SK-N-MC (cell line): ENCODE data around the gene TEX38.

Source experiments
- DNase-seq: peaks from one replicate; pipeline ENCODE4 v3.0.0-alpha.2; 2011; ENCODE audit warnings: low read depth, low spot score
- H3K27ac ChIP-seq: fragments of 200-600 bp; sonication (generic); 2 replicates; pipeline ENCODE4 v1.5.1; 2016; ENCODE audit warnings: mixed run types
- H3K36me3 ChIP-seq: fragments of 200-600 bp; sonication (generic); 2 replicates; pipeline ENCODE4 v1.6.1; 2017; ENCODE audit warnings: antibody characterized with exemption, low read length, mixed read lengths; ENCODE audit not compliant: insufficient read depth
- H3K4me3 ChIP-seq: fragments of 200-600 bp; sonication (generic); 2 replicates; pipeline ENCODE4 v1.5.1; 2016
- H3K9ac ChIP-seq: fragments of 200-600 bp; sonication (generic); 2 replicates; pipeline ENCODE4 v1.8.0; 2017; ENCODE audit warnings: mixed run types, mixed read lengths; ENCODE audit not compliant: insufficient read length
- H3K9me3 ChIP-seq: fragments of 200-600 bp; sonication (generic); 2 replicates; pipeline ENCODE4 v1.6.1; 2017; ENCODE audit warnings: low read depth, mild to moderate bottlenecking, antibody characterized with exemption, low read length, moderate library complexity, mixed read lengths
- EZH2 ChIP-seq: fragments of 200-600 bp; sonication (generic); IDR thresholded peaks from one replicate; pipeline ENCODE4 v1.6.1; 2017; ENCODE audit warnings: antibody characterized with exemption
- FOXP2 ChIP-seq: optimal IDR thresholded peaks from 2 replicates; pipeline ENCODE3; 2011; ENCODE audit warnings: mild to moderate bottlenecking, moderate library complexity; ENCODE audit not compliant: insufficient read depth; ENCODE audit errors: extremely low read length, control extremely low read depth
- POLR2AphosphoS5 ChIP-seq: IDR thresholded peaks from 2 replicates; pipeline ENCODE4 v1.6.1; 2012; ENCODE audit warnings: mild to moderate bottlenecking, low read depth, low read length, borderline replicate concordance

Gene TEX38

DNA sequence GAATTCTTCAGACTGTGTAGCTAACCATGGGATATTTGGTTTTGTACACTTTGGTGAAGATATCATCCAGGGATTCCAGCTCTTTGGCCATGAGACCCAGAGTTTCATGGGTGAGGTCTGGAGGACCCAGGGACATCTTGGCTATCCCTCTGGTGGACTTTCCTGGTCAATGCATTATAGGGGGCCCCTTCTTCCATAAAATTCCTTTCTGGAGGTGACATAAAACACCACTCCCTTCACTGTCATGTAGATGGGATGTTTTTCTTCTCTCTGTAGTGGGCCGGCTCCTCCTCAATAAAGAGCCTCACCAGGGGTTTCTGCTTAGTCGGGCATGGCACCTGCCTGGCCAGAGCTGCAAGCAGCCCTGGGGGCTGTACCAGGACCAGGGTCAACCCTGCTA is 5.7 kb upstream of the TEX38 start:
- H3K36me3 ChIP-seq = peaks cover 22% of the 10 kb centered on the region
- H3K9me3 ChIP-seq = no peaks in the 10 kb centered on the region
- TF ChIP-seq POLR2AphosphoS5 (no peak), EZH2 (no peak), FOXP2 (no peak)
- no peak overlapping the region for H3K9ac ChIP-seq
- no peak overlapping the region for H3K27ac ChIP-seq
- no peak overlapping the region for H3K4me3 ChIP-seq
- DNase-seq = no peak

- Histone ChIP-seq H3K9ac (peak within 1 kb of the TSS; percentile 93), H3K9me3 (no peaks in the 10 kb centered on the region), H3K36me3 (peaks cover 22% of the 10 kb centered on the region), H3K27ac (no peak within 1 kb of the TSS), H3K4me3 (peak within 1 kb of the TSS; percentile 91)
- TF ChIP-seq POLR2AphosphoS5 (no peak; the same call in 1 of the 2 replicates), FOXP2 (no peak), EZH2 (no peak)
- no peak for DNase-seq
Measured at GRCh38 chr1:46667782-46668760, 3.6 kb upstream of the TEX38 start, which contains the start of gene ATPAF1. Gene ATPAF1, minus strand, starts transcription at chr1:46668364. Its CDS starts 42 bp downstream, at chr1:46668322.

DNA sequence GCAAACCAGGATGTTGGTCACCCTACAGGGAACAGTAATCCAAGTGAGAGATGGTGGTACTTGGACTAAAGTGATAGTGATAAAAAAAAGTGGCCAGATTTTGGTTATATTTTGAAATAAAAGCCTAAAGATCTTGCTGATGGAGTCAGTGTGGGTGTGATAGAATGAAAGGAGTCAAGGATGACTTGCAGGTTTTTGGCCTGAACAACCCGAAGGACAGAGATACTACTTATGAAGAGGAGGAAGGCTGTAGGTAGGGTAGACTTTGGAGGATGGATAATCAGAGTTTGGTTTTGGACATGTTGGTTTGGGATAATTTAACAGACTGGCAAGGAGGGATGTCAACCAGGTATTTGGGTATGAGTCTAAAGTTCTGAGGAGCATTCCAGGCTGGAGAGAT is 1.5 kb upstream of the TEX38 start:
- DNase-seq = no peak
- Histone ChIP-seq H3K9ac (no peak overlapping the region), H3K9me3 (no peaks in the 10 kb centered on the region), H3K27ac (no peak overlapping the region), H3K4me3 (no peak overlapping the region), H3K36me3 (peaks cover 4% of the 10 kb centered on the region)
- no peak for TF ChIP-seq EZH2

- no peak overlapping the region for H3K4me3 ChIP-seq
- H3K9ac ChIP-seq = no peak overlapping the region
- peaks cover 13% of the 10 kb centered on the region for H3K36me3 ChIP-seq
- no peaks in the 10 kb centered on the region for H3K9me3 ChIP-seq
- TF ChIP-seq EZH2 (no peak), POLR2AphosphoS5 (no peak), FOXP2 (no peak)
- H3K27ac ChIP-seq = no peak overlapping the region
- no peak for DNase-seq
Measured at GRCh38 chr1:46672696-46673095, 1.0 kb downstream of the TEX38 start.

- DNase-seq = no peak
- H3K9ac ChIP-seq = no peak overlapping the region
Measured at GRCh38 chr1:46673749-46674182, 2.1 kb downstream of the TEX38 start.

DNA sequence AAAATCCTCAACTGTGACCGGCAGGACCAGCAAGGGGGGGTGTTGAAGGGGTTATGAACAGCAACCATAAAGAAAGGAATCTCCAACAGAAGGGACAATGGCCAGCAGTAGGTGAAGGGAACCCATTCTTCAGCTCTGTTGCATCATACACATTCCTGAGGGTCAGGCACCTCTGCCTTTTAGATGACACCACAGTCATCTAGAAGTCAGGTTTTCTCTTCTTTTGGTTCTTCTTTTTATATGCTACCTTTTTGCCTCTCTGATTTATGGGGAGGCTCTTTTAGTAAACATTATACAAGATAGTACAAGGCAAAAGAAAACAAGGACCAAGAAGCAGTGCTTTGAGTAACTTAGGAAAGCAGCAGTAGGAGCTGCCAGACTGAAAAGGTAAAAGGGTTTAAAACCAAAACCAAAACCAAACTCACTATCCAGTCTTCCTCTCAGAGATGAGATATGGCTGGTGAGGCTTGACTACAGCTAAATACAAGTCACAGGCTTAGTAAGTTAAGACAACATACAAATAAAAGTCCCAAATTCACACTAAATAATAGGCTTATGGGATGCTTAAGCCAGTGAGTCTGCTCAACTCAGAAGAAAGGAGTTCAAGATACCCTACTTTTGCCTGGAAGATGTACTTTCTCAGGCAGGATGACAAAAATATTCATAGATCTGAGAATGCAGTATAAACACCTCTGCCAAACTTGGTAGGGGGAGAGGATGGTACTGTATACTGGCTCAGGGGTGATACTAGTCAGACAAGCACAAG is 4.1 kb downstream of the TEX38 start:
- DNase-seq = no peak
- H3K4me3 ChIP-seq = no peak overlapping the region

More at GRCh38 chr1:46673749-46674182, 2.1 kb downstream of the TEX38 start:
- Histone ChIP-seq H3K27ac (no peak overlapping the region), H3K36me3 (peaks cover 17% of the 10 kb centered on the region), H3K9me3 (no peaks in the 10 kb centered on the region), H3K4me3 (no peak overlapping the region)
- no peak for TF ChIP-seq POLR2AphosphoS5

DNA sequence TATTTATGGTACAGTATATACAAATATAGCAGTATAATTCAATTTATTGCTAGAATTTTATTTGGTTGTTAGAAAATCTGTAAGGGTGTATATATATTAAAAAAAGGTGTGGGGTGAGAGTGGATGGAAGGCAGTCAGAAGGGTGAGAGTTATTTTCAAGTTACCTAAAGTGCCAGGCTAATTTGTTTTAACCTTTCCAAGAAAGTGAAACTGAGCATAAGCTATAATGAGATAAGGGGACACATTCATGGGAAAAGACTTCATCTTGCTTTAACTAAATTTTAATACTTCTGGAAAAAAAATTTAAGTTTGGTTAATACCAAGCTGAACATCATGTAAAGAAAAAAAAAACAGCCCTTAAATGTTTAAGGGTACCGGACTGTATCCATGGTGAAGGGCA is 4.9 kb downstream of the TEX38 start:
- Histone ChIP-seq H3K27ac (no peak overlapping the region), H3K9ac (no peak overlapping the region), H3K9me3 (no peaks in the 10 kb centered on the region), H3K36me3 (peaks cover 25% of the 10 kb centered on the region), H3K4me3 (no peak overlapping the region)
- no peak for TF ChIP-seq EZH2
- TF ChIP-seq POLR2AphosphoS5 = no peak
- no peak for TF ChIP-seq FOXP2
- DNase-seq = no peak

More for the DNA sequence above, 4.1 kb downstream of the TEX38 start:
- H3K27ac ChIP-seq = no peak overlapping the region
- no peaks in the 10 kb centered on the region for H3K9me3 ChIP-seq
- peaks cover 24% of the 10 kb centered on the region for H3K36me3 ChIP-seq
- no peak overlapping the region for H3K9ac ChIP-seq
- no peak for TF ChIP-seq EZH2
- no peak for TF ChIP-seq FOXP2
- TF ChIP-seq POLR2AphosphoS5 = no peak

GRCh38 chr1:46677339-46677738 is 5.7 kb downstream of the TEX38 start:
- Histone ChIP-seq H3K9me3 (no peaks in the 10 kb centered on the region), H3K36me3 (peaks cover 29% of the 10 kb centered on the region), H3K27ac (no peak overlapping the region), H3K4me3 (no peak overlapping the region), H3K9ac (no peak overlapping the region)
- no peak for DNase-seq
- TF ChIP-seq POLR2AphosphoS5 (no peak), EZH2 (no peak), FOXP2 (no peak)
